HG02759 (cell line): ENCODE data around the gene RAB28.

Experiments used
- ATAC-seq: cut with Tn5 transposase; IDR thresholded peaks from one replicate; pipeline ENCODE4 v1.9.1; 2021; ENCODE audit warnings: mild to moderate bottlenecking, moderate library complexity; ENCODE audit not compliant: unreplicated experiment

The RAB28 gene

GRCh38 chr4:13484122-13484748 lies at the start of gene RAB28:
Gene RAB28 (minus strand): TSS chr4:13484340.
- peak; percentile 97 for ATAC-seq

DNA sequence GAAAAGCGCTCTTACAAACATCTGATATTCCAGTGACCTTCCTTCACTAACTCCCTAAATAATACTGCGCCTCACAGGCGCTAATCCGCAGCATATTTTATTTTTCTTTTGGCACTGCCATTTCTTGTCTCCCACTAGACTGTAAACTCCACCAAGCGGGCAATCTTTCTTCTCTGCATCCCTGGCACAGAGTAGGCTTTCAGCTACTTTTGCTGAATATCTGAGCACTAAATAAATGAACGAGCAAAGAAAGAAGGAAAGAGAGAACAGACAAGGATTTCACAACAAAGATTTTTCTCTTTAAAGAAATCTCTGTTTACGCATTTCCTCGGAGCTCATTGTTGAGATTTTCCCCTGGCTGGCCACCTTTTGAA lies 47.5 kb upstream of the RAB28 start:
- ATAC-seq, result no peak

DNA sequence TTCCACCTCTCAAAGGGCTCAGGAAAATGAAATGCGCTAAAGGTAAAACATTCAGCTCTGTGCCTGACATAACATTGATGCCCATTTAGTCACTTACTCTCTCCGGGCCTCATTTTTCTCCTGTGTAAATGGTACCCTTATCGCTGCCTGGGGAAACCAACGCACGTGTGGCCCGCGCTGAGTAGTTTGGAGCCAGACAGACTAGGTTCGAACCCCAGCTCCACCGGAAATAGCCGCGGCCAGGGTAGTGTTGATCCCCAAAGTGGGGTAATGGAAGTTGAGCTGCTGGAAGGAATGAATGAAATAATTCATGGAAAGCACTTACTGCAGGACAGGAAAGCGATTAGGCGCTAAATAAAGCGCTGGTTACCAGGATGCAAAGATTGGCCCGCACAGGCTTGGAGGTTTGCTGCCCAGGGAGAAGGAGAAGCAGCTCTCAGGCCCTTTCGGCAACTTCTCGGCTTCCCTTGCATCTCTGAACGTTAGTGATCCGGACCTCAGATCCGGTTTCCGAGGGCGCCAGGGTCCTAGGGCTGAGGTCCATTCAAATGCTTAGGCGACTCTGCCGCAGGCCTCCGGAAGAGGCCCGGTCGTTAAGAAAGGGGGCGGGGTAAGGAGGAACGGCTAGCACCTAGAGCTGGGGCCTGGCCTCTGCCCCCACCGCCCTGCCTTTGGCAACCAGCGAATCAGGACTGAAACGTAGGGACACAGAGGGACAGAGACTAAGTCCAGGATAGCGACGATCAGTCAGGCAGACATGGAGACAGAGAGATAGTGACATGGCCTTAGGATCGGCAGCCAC lies 46.9 kb upstream of the RAB28 start:
- ATAC-seq, result no peak

- ATAC-seq, result no peak
Measured at GRCh38 chr4:13529128-13529919, 45.2 kb upstream of the RAB28 start.

DNA sequence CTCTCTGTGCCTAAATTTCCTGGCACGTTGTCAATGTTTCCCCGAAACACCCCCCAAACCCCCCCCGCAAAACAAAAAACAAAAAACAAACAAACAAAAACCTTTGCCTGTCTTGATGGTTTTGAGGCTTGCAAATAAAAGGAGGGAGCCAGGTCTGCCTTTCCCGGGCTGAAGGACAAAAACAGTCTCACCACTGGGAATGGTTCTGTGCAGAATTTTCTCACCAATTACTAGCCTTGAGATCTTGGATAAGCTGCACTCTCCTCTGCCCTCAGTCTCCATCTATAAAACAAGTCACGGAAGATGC lies 44.6 kb upstream of the RAB28 start:
- ATAC-seq, result no peak

DNA sequence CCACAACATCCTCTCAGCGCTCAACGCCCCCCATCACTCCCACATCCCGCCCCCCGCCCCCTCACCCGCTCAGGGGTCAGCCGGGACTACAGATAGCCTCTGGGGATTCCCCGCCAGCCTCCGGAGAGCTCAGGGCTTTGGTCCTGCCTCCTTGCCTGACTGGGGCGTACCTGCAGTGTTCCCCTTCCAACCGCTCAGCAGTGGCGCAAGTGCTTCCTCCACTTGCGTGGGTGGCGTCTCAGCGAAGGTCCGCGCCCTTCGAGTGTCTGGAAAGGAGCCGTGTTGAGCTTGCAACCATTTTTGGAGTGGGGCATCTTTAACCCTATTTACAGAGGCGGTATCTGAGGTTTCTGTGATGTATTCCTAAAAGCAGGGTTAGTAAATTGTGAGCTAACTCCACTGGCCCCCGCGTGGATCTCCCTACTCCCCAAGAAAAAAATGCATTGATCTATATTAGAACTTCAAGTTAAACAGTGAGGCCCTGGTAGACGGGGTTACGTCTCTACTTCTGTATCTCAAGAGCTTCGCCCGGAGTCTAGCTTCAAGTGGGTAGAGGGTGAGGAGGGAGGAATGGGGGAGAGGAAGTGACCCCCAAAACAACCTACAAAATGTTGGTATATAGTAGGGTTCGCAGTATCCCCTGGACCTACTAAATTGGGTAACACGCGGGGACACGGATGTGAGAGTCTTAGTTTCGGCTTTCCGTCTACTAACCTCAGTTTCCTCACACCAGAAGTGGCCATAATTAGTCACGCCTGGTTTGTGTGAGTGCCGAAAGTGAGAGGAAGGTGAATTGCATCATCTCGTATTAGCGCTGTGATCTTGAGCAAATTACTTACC lies 44.1 kb upstream of the RAB28 start:
- peak; percentile 75 for ATAC-seq

GRCh38 chr4:13527192-13527980 lies 43.2 kb upstream of the RAB28 start:
- ATAC-seq, result peak; percentile 24

- no peak for ATAC-seq
Measured at GRCh38 chr4:13526658-13527057, 42.5 kb upstream of the RAB28 start.

- no peak for ATAC-seq
Measured at GRCh38 chr4:13525606-13526281, 41.6 kb upstream of the RAB28 start.

- ATAC-seq, result no peak
Measured at GRCh38 chr4:13524504-13525243, 40.5 kb upstream of the RAB28 start.

DNA sequence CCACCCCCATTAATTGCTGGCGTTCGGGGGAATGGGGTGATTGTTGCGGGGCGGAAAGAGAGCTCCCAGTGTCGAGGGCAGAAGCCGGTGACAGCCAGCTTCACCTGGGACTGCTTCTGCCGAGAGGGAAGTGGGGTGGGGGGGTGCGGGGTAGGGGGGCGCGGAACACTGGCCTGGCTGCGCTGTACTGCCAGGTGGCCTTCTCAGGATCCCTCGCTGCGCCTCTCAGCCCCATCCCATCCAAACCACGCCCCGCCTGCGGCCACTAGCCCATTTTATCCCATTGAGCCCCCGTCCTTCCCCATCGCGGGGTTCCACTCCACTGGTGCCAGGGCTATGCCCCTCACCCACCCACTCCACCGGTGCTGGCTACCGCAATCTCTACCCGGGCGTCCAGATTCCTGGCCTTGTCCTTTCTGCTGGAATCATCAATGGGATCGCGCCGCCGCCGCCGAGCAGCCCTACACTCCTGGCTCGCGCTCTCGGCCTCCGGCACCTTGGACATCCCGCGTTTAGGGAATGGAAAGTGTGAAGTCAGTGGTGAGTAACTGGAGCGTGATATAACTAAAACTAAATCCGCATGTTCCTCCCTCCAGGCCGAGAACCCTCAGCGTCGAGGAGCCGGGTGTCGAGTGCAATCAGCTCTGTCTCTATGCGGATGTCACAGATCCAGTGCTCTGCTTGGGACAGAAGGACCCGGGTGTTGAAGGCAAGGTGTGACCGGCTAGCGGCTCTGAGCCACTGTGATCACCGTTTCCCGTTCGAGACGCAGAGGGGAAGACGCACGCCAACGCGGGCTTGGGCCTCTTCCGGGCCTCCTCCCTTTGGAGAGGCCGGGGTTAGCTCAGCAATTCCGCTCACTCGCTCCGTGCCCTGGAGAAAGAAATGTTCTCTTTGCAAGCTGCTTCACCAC lies 39.7 kb upstream of the RAB28 start:
- ATAC-seq, result no peak

DNA sequence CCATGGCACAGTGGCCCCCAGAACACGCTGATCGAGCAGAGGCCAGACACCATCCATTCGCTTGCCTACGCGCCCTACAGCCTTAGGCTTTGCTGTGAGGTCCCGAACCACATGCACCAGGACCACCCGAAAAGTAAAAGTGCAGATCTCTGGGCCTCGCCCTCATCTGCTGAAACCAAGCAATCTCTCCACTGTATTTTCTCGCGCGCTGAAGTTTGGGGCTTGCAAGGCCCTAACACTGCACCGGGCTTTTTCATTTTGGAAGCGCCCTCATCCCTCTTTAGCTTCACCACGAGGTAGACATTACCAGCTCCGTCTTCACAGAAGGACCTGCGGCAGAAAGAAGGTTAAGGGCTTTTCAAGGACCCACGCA lies 39.0 kb upstream of the RAB28 start:
- no peak for ATAC-seq

DNA sequence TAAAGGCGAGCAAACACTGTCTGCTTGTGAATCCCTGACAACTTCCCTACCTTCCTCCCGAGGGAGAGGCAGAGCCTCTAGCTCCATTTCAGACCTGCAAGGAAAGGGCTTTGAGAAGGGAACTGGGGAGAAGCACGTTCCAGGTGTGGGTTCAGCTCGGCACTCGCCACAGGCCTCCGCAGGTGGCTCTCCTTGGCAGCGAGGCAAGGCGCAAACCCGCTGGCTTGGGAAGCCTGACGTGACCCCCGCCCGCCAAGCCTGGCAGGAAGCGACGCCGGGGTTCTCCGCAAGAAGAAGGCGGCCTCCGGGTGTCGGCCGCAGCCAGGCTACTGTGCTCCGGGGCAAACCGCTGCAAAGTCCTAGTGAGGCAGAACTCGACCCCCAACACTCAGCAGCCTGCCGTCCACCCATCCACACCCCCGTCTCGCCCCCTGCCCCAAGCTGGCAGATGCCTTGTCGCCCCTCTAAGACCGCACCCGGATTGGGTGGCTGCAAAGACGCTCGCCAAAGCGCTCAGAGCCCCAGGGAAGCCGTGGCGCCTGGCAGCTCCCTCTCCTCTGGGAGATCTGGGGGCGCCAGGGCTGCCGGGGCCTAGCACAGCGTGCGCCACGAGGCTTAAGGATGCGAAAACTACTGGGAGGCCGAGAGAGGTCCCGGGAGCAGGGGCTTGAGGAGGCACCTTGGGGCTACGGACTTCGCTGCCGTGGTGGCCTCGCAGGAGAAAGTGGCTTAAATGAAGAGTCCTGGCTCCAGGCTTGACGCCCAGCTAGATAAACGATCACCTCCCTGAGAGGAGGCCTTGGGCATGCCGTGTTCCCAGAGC lies 38.4 kb upstream of the RAB28 start:
- no peak for ATAC-seq

GRCh38 chr4:13521047-13521446 lies 36.9 kb upstream of the RAB28 start:
- no peak for ATAC-seq

DNA sequence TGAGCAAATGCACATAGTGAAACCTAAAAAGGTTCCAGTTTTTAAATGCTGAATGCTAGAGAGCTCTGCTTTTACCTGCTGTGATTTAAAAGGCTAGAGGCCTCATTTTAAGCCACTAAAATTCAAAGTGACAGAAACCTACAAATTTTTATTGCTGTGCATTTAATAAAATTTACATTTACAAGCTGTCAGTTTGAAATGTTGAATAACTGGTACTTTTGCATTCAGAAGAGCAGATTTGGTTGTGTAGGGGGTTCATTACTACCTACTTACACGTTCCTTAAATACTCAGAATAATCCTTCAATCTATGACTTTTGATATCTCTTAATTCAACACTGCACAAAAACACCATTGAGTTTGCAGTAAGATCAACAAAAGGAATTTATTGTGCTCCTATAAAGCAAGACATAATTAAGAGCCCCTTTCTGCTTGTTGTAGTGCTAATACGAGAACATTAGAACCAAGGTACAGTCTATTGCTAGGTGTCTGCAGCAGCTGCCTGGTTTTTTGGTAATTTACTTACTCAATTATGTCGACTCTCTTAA lies 32.2 kb upstream of the RAB28 start:
- no peak for ATAC-seq

- no peak for ATAC-seq
Measured at GRCh38 chr4:13515268-13515667, 31.1 kb upstream of the RAB28 start.

DNA sequence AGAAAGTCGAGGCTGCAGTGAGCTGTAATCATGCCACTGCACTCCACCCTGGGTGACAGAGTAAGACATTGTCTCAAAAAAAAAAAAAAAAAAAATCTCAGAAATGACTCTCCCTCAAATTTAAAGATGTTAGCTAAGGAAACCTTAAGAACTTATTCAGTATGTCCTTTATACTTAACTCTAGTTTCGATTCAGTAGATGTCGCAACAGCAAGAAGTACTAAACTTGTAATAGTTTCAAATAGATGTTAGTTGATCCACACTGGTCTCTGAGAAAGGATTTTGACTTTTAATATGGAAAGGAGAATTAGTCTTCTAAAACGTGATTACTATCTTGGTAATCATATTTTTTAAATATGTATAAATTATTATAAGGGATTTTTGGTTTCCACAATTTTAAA lies 30.6 kb upstream of the RAB28 start:
- no peak for ATAC-seq
